ENCODE results near the gene HPSE2.

The HPSE2 gene

GRCh38 chr10:98418665-98419468, 816.8 kb downstream of the HPSE2 start:
- H3K4me1 ChIP-seq (ENCODE audit: control insufficient read depth, low read depth, low read length) = peaks cover 11% of the 10 kb centered on the region
- H3K9ac ChIP-seq (ENCODE audit: low read length) = no peak overlapping the region
- no peaks in the 10 kb centered on the region for H3K27me3 ChIP-seq (ENCODE audit: control insufficient read depth, insufficient read depth, low read length)
- H3K36me3 ChIP-seq (ENCODE audit: control insufficient read depth, low read depth, low read length) = peaks cover 9% of the 10 kb centered on the region
- no peak overlapping the region for H3K4me3 ChIP-seq (ENCODE audit: low read length)
- no peak overlapping the region for H3K27ac ChIP-seq (ENCODE audit: low read length)
- H3K9me3 ChIP-seq (ENCODE audit: control insufficient read depth, low read depth, low read length) = no peaks in the 10 kb centered on the region

GRCh38 chr10:98417973-98418664, 817.5 kb downstream of the HPSE2 start:
- no peaks in the 10 kb centered on the region for H3K27me3 ChIP-seq (ENCODE audit: control insufficient read depth, insufficient read depth, low read length)
- no peaks in the 10 kb centered on the region for H3K9me3 ChIP-seq (ENCODE audit: control insufficient read depth, low read depth, low read length)
- H3K4me1 ChIP-seq (ENCODE audit: control insufficient read depth, low read depth, low read length) = peaks cover 11% of the 10 kb centered on the region
- H3K4me3 ChIP-seq (ENCODE audit: low read length) = no peak overlapping the region
- H3K27ac ChIP-seq (ENCODE audit: low read length) = no peak overlapping the region
- H3K9ac ChIP-seq (ENCODE audit: low read length) = no peak overlapping the region
- peaks cover 9% of the 10 kb centered on the region for H3K36me3 ChIP-seq (ENCODE audit: control insufficient read depth, low read depth, low read length)

GRCh38 chr10:98417481-98417959, 818.1 kb downstream of the HPSE2 start:
- Histone ChIP-seq H3K9me3 (ENCODE audit: control insufficient read depth, low read depth, low read length) (no peaks in the 10 kb centered on the region), H3K27ac (ENCODE audit: low read length) (no peak overlapping the region), H3K9ac (ENCODE audit: low read length) (no peak overlapping the region), H3K27me3 (ENCODE audit: control insufficient read depth, insufficient read depth, low read length) (no peaks in the 10 kb centered on the region), H3K36me3 (ENCODE audit: control insufficient read depth, low read depth, low read length) (peaks cover 9% of the 10 kb centered on the region), H3K4me1 (ENCODE audit: control insufficient read depth, low read depth, low read length) (peaks cover 11% of the 10 kb centered on the region), H3K4me3 (ENCODE audit: low read length) (no peak overlapping the region)

GRCh38 chr10:98416606-98417388, 818.9 kb downstream of the HPSE2 start:
- Histone ChIP-seq H3K27me3 (ENCODE audit: control insufficient read depth, insufficient read depth, low read length) (no peaks in the 10 kb centered on the region), H3K36me3 (ENCODE audit: control insufficient read depth, low read depth, low read length) (peaks cover 9% of the 10 kb centered on the region), H3K4me1 (ENCODE audit: control insufficient read depth, low read depth, low read length) (peaks cover 11% of the 10 kb centered on the region), H3K9me3 (ENCODE audit: control insufficient read depth, low read depth, low read length) (no peaks in the 10 kb centered on the region), H3K4me3 (ENCODE audit: low read length) (no peak overlapping the region), H3K9ac (ENCODE audit: low read length) (no peak overlapping the region), H3K27ac (ENCODE audit: low read length) (no peak overlapping the region)

- no peaks in the 10 kb centered on the region for H3K9me3 ChIP-seq (ENCODE audit: control insufficient read depth, low read depth, low read length)
- H3K27me3 ChIP-seq (ENCODE audit: control insufficient read depth, insufficient read depth, low read length) = no peaks in the 10 kb centered on the region
- H3K4me1 ChIP-seq (ENCODE audit: control insufficient read depth, low read depth, low read length) = peaks cover 11% of the 10 kb centered on the region
- H3K9ac ChIP-seq (ENCODE audit: low read length) = no peak overlapping the region
- H3K27ac ChIP-seq (ENCODE audit: low read length) = no peak overlapping the region
- peaks cover 9% of the 10 kb centered on the region for H3K36me3 ChIP-seq (ENCODE audit: control insufficient read depth, low read depth, low read length)
- H3K4me3 ChIP-seq (ENCODE audit: low read length) = no peak overlapping the region
Measured at GRCh38 chr10:98415731-98416119, 819.9 kb downstream of the HPSE2 start.

- no peaks in the 10 kb centered on the region for H3K9me3 ChIP-seq (ENCODE audit: control insufficient read depth, low read depth, low read length)
- peak within 1 kb of the TSS; percentile 54 for H3K4me3 ChIP-seq (ENCODE audit: low read length)
- no peaks in the 10 kb centered on the region for H3K27me3 ChIP-seq (ENCODE audit: control insufficient read depth, insufficient read depth, low read length)
- no peak within 1 kb of the TSS for H3K27ac ChIP-seq (ENCODE audit: low read length)
- H3K9ac ChIP-seq (ENCODE audit: low read length) = peak within 1 kb of the TSS; percentile 40
- H3K36me3 ChIP-seq (ENCODE audit: control insufficient read depth, low read depth, low read length) = peaks cover 9% of the 10 kb centered on the region
- peaks cover 11% of the 10 kb centered on the region for H3K4me1 ChIP-seq (ENCODE audit: control insufficient read depth, low read depth, low read length)
Measured at GRCh38 chr10:98414932-98415730, 820.5 kb downstream of the HPSE2 start, which contains the start of gene PYROXD2. TSS of gene PYROXD2 (minus strand) at chr10:98415182. CDS start at chr10:98415135, 47 bp downstream.

- peaks cover 7% of the 10 kb centered on the region for H3K36me3 ChIP-seq (ENCODE audit: control insufficient read depth, low read depth, low read length)
- no peak overlapping the region for H3K27ac ChIP-seq (ENCODE audit: low read length)
- H3K4me3 ChIP-seq (ENCODE audit: low read length) = peak overlapping the region; percentile 54
- H3K27me3 ChIP-seq (ENCODE audit: control insufficient read depth, insufficient read depth, low read length) = no peaks in the 10 kb centered on the region
- peak overlapping the region; percentile 40 for H3K9ac ChIP-seq (ENCODE audit: low read length)
- no peaks in the 10 kb centered on the region for H3K9me3 ChIP-seq (ENCODE audit: control insufficient read depth, low read depth, low read length)
- peaks cover 11% of the 10 kb centered on the region for H3K4me1 ChIP-seq (ENCODE audit: control insufficient read depth, low read depth, low read length)
Measured at GRCh38 chr10:98414578-98414931, 821.1 kb downstream of the HPSE2 start.

GRCh38 chr10:98411768-98412167, 823.9 kb downstream of the HPSE2 start:
- H3K4me3 ChIP-seq (ENCODE audit: low read length) = no peak overlapping the region
- no peaks in the 10 kb centered on the region for H3K27me3 ChIP-seq (ENCODE audit: control insufficient read depth, insufficient read depth, low read length)
- H3K27ac ChIP-seq (ENCODE audit: low read length) = no peak overlapping the region
- H3K36me3 ChIP-seq (ENCODE audit: control insufficient read depth, low read depth, low read length) = no peaks in the 10 kb centered on the region
- peaks cover 11% of the 10 kb centered on the region for H3K4me1 ChIP-seq (ENCODE audit: control insufficient read depth, low read depth, low read length)
- no peaks in the 10 kb centered on the region for H3K9me3 ChIP-seq (ENCODE audit: control insufficient read depth, low read depth, low read length)
- no peak overlapping the region for H3K9ac ChIP-seq (ENCODE audit: low read length)

- Histone ChIP-seq H3K27ac (ENCODE audit: low read length) (no peak overlapping the region), H3K9ac (ENCODE audit: low read length) (no peak overlapping the region), H3K9me3 (ENCODE audit: control insufficient read depth, low read depth, low read length) (no peaks in the 10 kb centered on the region), H3K4me1 (ENCODE audit: control insufficient read depth, low read depth, low read length) (peaks cover 11% of the 10 kb centered on the region), H3K36me3 (ENCODE audit: control insufficient read depth, low read depth, low read length) (no peaks in the 10 kb centered on the region), H3K4me3 (ENCODE audit: low read length) (no peak overlapping the region), H3K27me3 (ENCODE audit: control insufficient read depth, insufficient read depth, low read length) (no peaks in the 10 kb centered on the region)
Measured at GRCh38 chr10:98411166-98411565, 824.5 kb downstream of the HPSE2 start.

GRCh38 chr10:98410759-98411158, 824.9 kb downstream of the HPSE2 start:
- Histone ChIP-seq H3K4me1 (ENCODE audit: control insufficient read depth, low read depth, low read length) (peaks cover 11% of the 10 kb centered on the region), H3K9ac (ENCODE audit: low read length) (no peak overlapping the region), H3K36me3 (ENCODE audit: control insufficient read depth, low read depth, low read length) (no peaks in the 10 kb centered on the region), H3K4me3 (ENCODE audit: low read length) (no peak overlapping the region), H3K27me3 (ENCODE audit: control insufficient read depth, insufficient read depth, low read length) (no peaks in the 10 kb centered on the region), H3K9me3 (ENCODE audit: control insufficient read depth, low read depth, low read length) (no peaks in the 10 kb centered on the region), H3K27ac (ENCODE audit: low read length) (no peak overlapping the region)

Data from iPS-18a (cell line).